AG09309 (cell line): Measurements from ENCODE around the gene SFSWAP.

Source experiments
- DNase-seq: peaks from one replicate; pipeline ENCODE4 v3.0.0-alpha.2; 2010; ENCODE audit warnings: low read depth
- H3K4me3 ChIP-seq: 2 replicates; pipeline ENCODE4 v1.5.1; 2011; ENCODE audit warnings: mild to moderate bottlenecking, low read depth, low read length, moderate library complexity; ENCODE audit not compliant: control insufficient read depth
- TF ChIP-seq, protein P1 (sequence below): IDR thresholded peaks from 2 replicates; pipeline ENCODE4 v1.5.1; 2011; ENCODE audit warnings: mild to moderate bottlenecking, low read depth, low read length, inconsistent platforms; ENCODE audit not compliant: insufficient read depth, control insufficient read depth; ENCODE audit errors: missing control alignments

SFSWAP gene

DNA sequence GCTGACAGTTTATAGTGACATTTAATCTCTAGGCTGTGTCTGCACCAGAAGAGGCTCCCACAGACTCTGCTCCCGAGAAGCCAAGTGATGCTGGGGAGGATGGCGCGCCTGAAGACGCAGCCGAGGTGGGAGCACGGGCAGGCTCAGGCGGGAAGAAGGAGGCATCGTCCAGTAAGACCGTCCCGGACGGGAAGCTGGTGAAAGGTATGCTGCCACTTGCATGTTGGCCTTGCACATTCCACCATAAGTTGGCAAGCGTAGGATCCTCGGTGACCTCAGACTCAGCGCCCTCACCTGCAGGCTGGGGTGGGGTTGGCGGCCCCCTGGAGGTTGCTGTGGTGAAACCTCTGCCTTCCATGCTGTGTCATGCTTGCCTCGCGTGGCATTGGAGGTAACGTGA lies 45.6 kb downstream of the SFSWAP start:
- H3K4me3 ChIP-seq = no peak overlapping the region
- TF ChIP-seq, protein P1, sequence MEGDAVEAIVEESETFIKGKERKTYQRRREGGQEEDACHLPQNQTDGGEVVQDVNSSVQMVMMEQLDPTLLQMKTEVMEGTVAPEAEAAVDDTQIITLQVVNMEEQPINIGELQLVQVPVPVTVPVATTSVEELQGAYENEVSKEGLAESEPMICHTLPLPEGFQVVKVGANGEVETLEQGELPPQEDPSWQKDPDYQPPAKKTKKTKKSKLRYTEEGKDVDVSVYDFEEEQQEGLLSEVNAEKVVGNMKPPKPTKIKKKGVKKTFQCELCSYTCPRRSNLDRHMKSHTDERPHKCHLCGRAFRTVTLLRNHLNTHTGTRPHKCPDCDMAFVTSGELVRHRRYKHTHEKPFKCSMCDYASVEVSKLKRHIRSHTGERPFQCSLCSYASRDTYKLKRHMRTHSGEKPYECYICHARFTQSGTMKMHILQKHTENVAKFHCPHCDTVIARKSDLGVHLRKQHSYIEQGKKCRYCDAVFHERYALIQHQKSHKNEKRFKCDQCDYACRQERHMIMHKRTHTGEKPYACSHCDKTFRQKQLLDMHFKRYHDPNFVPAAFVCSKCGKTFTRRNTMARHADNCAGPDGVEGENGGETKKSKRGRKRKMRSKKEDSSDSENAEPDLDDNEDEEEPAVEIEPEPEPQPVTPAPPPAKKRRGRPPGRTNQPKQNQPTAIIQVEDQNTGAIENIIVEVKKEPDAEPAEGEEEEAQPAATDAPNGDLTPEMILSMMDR = no peak
- no peak for DNase-seq

DNA sequence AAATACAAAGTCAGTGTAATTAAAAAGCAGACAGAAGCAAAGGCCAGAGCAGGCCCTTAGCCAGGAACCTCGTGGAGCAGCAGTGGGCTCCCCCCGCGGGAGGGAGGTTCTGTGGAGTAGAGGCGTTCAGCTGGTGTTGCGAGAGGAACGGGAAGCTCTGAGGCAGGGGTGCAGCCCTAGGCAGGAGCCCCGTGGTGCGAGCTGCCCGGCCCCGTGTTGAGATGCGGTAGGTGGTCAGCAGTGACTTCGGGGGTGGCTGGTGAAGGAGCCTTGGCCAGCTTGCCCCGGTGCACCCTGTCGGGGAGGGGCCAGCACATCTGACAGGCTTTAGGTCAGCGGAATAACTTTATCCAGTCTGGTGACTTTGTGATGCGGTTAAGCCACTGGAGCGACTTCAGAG lies 46.2 kb downstream of the SFSWAP start:
- TF ChIP-seq, protein P1 = no peak
- H3K4me3 ChIP-seq = no peak overlapping the region
- no peak for DNase-seq

DNA sequence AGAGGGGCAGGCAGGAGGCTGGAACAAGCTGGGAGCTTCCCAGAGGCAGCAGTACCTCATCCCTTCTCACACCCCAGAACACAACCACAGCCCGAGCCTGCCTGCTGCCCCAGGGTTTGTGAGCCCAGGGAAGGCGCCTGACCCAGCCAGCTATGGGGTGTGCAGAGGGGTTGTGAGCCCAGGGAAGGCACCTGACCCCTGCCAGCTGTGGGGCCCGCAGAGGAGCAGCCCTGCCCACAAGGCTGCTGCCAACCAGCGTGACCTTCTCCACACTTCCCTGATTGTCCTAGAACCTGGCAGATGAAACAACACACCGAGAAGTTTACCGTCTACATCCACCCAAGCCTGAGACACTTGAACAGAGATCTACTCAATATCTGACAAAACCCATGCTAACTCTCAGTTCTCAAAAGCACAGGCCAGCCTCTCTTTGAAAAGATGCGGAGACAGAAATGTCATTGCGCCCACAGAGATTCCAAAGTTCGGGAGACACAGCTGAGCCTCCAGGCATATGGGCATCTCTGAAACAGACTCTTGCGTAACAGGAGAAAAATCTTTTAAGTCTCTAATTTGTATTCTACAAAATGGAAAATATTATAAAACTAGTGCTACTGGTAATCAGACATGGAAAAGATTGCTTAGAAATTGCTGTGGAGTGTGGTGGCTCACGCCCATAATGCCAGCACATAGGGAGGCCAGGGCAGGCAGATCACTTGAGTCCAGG lies 47.3 kb downstream of the SFSWAP start:
- TF ChIP-seq, protein P1 = no peak
- no peak overlapping the region for H3K4me3 ChIP-seq

DNA sequence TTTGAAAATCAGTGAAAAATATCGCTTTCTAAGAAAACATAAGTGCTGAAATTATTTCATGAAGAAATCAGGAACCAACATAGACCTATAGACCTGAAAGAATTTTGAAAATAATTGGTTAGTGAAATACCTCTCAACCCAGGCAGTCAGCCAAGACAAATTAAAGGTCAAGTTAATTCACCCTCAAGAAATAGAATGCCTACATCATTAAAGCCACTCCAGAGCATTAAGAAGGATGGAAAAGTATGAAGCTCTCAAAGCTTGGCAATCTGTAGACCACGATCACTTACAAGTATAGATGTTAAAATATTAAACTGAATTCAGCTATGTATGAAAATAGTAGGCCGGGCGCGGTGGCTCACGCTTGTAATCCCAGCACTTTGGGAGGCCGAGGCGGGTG lies 48.3 kb downstream of the SFSWAP start:
- DNase-seq = no peak

More for the DNA sequence above, 47.3 kb downstream of the SFSWAP start:
- DNase-seq = no peak

DNA sequence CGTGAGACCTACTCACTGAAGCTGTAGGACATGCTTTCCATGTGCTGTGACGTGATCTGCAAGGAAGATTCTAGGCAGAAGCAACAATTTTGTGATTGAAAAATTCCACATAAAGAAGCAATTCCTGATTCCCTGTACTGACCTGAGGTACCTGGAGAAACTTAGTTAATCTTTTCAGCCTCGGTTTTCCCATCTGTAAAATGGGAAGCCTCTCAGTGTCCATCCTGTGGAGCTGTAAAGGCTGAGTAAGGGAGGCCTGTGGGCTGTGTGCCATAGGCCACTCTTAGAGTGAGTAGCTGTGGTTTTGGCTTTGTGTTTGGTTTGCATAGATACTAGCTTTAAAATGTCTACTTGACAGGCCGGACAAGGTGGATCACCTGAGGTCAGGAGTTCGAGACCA lies 50.7 kb downstream of the SFSWAP start:
- no peak for DNase-seq
- TF ChIP-seq, protein P1 = no peak
- no peak overlapping the region for H3K4me3 ChIP-seq

More for the DNA sequence above, 48.3 kb downstream of the SFSWAP start:
- H3K4me3 ChIP-seq = no peak overlapping the region
- TF ChIP-seq, protein P1 = no peak

DNA sequence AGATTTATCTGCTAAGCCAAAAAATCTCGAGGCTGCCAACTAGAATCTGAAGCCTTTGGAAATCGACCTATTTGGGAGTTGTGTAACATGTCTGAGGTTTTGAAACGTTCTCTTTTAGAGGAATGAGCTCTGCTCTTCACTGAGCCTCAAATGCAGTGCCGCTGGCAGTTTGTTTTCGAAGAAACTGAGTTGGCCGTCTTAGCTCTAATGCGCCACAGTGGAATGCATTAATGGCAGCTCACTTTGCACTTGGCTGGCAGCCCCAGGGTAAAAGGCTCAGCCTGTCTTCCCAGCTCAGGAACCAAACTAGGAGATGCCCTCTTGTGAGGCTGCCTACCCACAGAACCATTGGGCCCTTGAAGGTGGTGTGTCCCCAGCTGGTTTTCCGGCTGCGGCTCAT lies 53.8 kb downstream of the SFSWAP start:
- no peak overlapping the region for H3K4me3 ChIP-seq
- TF ChIP-seq, protein P1 = no peak
- no peak for DNase-seq
